DOHH2 (cell line): ENCODE data around the gene TMEM132D.
"Not testable (repeated sequence)": the region's sequence is repeated elsewhere in the genome, so short reads cannot be mapped to it uniquely, and the experiment has no call there.

Experiments used
- H3F3A ChIP-seq: fragments of 200-600 bp; sonication (generic), shearing (Covaris generic); 2 replicates; pipeline ENCODE4 v1.6.0; 2016; ENCODE audit warnings: antibody characterized with exemption, mild to moderate bottlenecking; ENCODE audit not compliant: control insufficient read depth, insufficient read depth
- H3K27ac ChIP-seq: fragments of 200-600 bp; sonication (generic); 2 replicates; pipeline ENCODE4 v1.5.1; 2014; ENCODE audit warnings: low read depth, mild to moderate bottlenecking, low read length, moderate library complexity
- H3K27me3 ChIP-seq: fragments of 200-600 bp; sonication (generic); 2 replicates; pipeline ENCODE4 v1.6.1; 2014; ENCODE audit warnings: mild to moderate bottlenecking, low read length, mixed read lengths; ENCODE audit not compliant: control insufficient read depth
- H3K36me3 ChIP-seq: fragments of 200-600 bp; sonication (generic); 2 replicates; pipeline ENCODE4 v1.6.1; 2014; ENCODE audit warnings: mild to moderate bottlenecking, low read length, moderate library complexity, mixed read lengths; ENCODE audit not compliant: control insufficient read depth
- H3K4me1 ChIP-seq: fragments of 200-600 bp; sonication (generic); 2 replicates; pipeline ENCODE4 v1.6.1; 2014; ENCODE audit warnings: mild to moderate bottlenecking, low read length, mixed read lengths; ENCODE audit not compliant: control insufficient read depth
- H3K4me2 ChIP-seq: fragments of 200-600 bp; sonication (generic); 2 replicates; pipeline ENCODE4 v1.6.0; 2014; ENCODE audit warnings: mild to moderate bottlenecking, low read length, moderate library complexity
- H3K4me3 ChIP-seq: fragments of 200-600 bp; sonication (generic); 2 replicates; pipeline ENCODE4 v1.5.1; 2014; ENCODE audit warnings: mild to moderate bottlenecking, low read length, mixed read lengths
- H3K79me2 ChIP-seq: fragments of 200-600 bp; sonication (generic); 2 replicates; pipeline ENCODE4 v1.6.1; 2014; ENCODE audit warnings: mild to moderate bottlenecking, low read length, mixed read lengths; ENCODE audit not compliant: control insufficient read depth
- H3K9me2 ChIP-seq: fragments of 200-600 bp; sonication (generic); replicated peaks from 2 replicates; pipeline ENCODE4 v1.6.1; 2014; ENCODE audit warnings: mild to moderate bottlenecking, low read length, mixed read lengths; ENCODE audit not compliant: control insufficient read depth
- H3K9me3 ChIP-seq: fragments of 200-600 bp; sonication (generic); 2 replicates; pipeline ENCODE4 v1.6.1; 2014; ENCODE audit warnings: antibody characterized with exemption, low read length, mixed read lengths; ENCODE audit not compliant: control insufficient read depth, insufficient read depth
- H4K20me1 ChIP-seq: fragments of 200-600 bp; sonication (generic); 2 replicates; pipeline ENCODE4 v1.6.0; 2014; ENCODE audit warnings: low read depth, mild to moderate bottlenecking, antibody characterized with exemption, low read length, moderate library complexity; ENCODE audit not compliant: control insufficient read depth, insufficient read depth
- CTCF ChIP-seq: fragments of 200-600 bp; sonication (generic); IDR thresholded peaks from one replicate; pipeline ENCODE4 v1.5.1; 2014; ENCODE audit warnings: antibody characterized with exemption, mild to moderate bottlenecking, low read depth, low read length; ENCODE audit not compliant: poor library complexity, severe bottlenecking
- EZH2phosphoT487 ChIP-seq: fragments of 200-600 bp; sonication (generic); IDR thresholded peaks from 2 replicates; pipeline ENCODE4 v1.6.1; 2017; ENCODE audit warnings: borderline replicate concordance, mild to moderate bottlenecking, antibody characterized with exemption, low read length, moderate library complexity, mixed read lengths

Gene TMEM132D

GRCh38 chr12:129195081-129195480, 708.7 kb downstream of the TMEM132D start:
- H4K20me1 ChIP-seq: no peaks in the 10 kb centered on the region
- no peaks in the 10 kb centered on the region for H3K4me1 ChIP-seq
- H3K9me3 ChIP-seq: no peaks in the 10 kb centered on the region; the same call in 1 of the 2 replicates
- H3F3A ChIP-seq: no peaks in the 10 kb centered on the region
- no peak overlapping the region for H3K4me3 ChIP-seq
- H3K9me2 ChIP-seq: no peaks in the 10 kb centered on the region
- no peak overlapping the region for H3K27ac ChIP-seq
- no peaks in the 10 kb centered on the region for H3K79me2 ChIP-seq
- no peaks in the 10 kb centered on the region for H3K27me3 ChIP-seq
- H3K4me2 ChIP-seq: no peak overlapping the region
- TF ChIP-seq EZH2phosphoT487 (no peak), CTCF (no peak)
- H3K36me3 ChIP-seq: no peaks in the 10 kb centered on the region

- no peaks in the 10 kb centered on the region for H3K27me3 ChIP-seq
- no peaks in the 10 kb centered on the region for H3K36me3 ChIP-seq
- H3F3A ChIP-seq: no peaks in the 10 kb centered on the region
- H3K4me2 ChIP-seq: no peak overlapping the region
- H4K20me1 ChIP-seq: no peaks in the 10 kb centered on the region
- no peaks in the 10 kb centered on the region for H3K79me2 ChIP-seq
- no peaks in the 10 kb centered on the region for H3K4me1 ChIP-seq
- no peak overlapping the region for H3K4me3 ChIP-seq
- no peak overlapping the region for H3K27ac ChIP-seq
- TF ChIP-seq CTCF (peak; percentile 91), EZH2phosphoT487 (no peak)
- no peaks in the 10 kb centered on the region; the same call in 1 of the 2 replicates for H3K9me3 ChIP-seq
- H3K9me2 ChIP-seq: no peaks in the 10 kb centered on the region
Measured at GRCh38 chr12:129193263-129193871, 710.5 kb downstream of the TMEM132D start.

- Histone ChIP-seq H3K9me2 (no peaks in the 10 kb centered on the region), H3F3A (no peaks in the 10 kb centered on the region), H3K79me2 (no peaks in the 10 kb centered on the region), H3K4me3 (no peak overlapping the region), H3K27me3 (no peaks in the 10 kb centered on the region), H3K4me2 (no peak overlapping the region), H3K9me3 (no peaks in the 10 kb centered on the region), H4K20me1 (no peaks in the 10 kb centered on the region), H3K27ac (no peak overlapping the region), H3K4me1 (no peaks in the 10 kb centered on the region), H3K36me3 (no peaks in the 10 kb centered on the region)
- no peak for TF ChIP-seq EZH2phosphoT487
- TF ChIP-seq CTCF: peak; percentile 12
Measured at GRCh38 chr12:129190827-129191226, 713.0 kb downstream of the TMEM132D start.

- H3K27me3 ChIP-seq, H3K36me3 ChIP-seq, H3K4me1 ChIP-seq, H3K27ac ChIP-seq, H3K4me2 ChIP-seq, H3K9me2 ChIP-seq, H4K20me1 ChIP-seq, H3K4me3 ChIP-seq, H3K79me2 ChIP-seq, H3K9me3 ChIP-seq, H3F3A ChIP-seq: not testable (repeated sequence)
Measured at GRCh38 chr12:129189879-129190278, 713.9 kb downstream of the TMEM132D start.
